Stimulated activated naive CD8-positive, alpha-beta T cell treated with anti-CD3 and anti-CD28 coated beads, Interleukin-15, amount 100 ng/mL, for 72 hours (primary cell): ENCODE results near the gene CCDC7.
"Not testable (repeated sequence)": the region's sequence is repeated elsewhere in the genome, so short reads cannot be mapped to it uniquely, and the experiment has no call there.

Experiments used
- ATAC-seq: fragments of 150-1000 bp; cut with Tn5 transposase; 2 replicates; pipeline ENCODE4 v1.10.0; 2021; ENCODE audit warnings: mild to moderate bottlenecking, moderate library complexity
- DNase-seq, 2 donors: peaks; one replicate each; pipeline ENCODE4 v3.0.0; 2021 to 2022
- H3K27ac Mint-ChIP-seq, 2 donors: one replicate each; pipeline ENCODE4 v1.8.0; 2022; ENCODE audit warnings: mild to moderate bottlenecking in 2 of 2, mixed read lengths in 2 of 2, moderate library complexity in 2 of 2
- H3K27me3 Mint-ChIP-seq: one replicate; pipeline ENCODE4 v1.8.0; 2022; ENCODE audit warnings: mixed read lengths
- H3K4me1 Mint-ChIP-seq: one replicate; pipeline ENCODE4 v1.8.0; 2022; ENCODE audit warnings: mild to moderate bottlenecking, mixed read lengths
- H3K4me3 Mint-ChIP-seq, 2 donors: one replicate each; pipeline ENCODE4 v1.8.0; 2022; ENCODE audit warnings: mild to moderate bottlenecking in 2 of 2, mixed read lengths in 2 of 2, moderate library complexity in 1 of 2
- H3K9me3 Mint-ChIP-seq, 2 donors: one replicate each; pipeline ENCODE4 v1.8.0; 2022; ENCODE audit warnings: mixed read lengths in 2 of 2

CCDC7 gene

DNA sequence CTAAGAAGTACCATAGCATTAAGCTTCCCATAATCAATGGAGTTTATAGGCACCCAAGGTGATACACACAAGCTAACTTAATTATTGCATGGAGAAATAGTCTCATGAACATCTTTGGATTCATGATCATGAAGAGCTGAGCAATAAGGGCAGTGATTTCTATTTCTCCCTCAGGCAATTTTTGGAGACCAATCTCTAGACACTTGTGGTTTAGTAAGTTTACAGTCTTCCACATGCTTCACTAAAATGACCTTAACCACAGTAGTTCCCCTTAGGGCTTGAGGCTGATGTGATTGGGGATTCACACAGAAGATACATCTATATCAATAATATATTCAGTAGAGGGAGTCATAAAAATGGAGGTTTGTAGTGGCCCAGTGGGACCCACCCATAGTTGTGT, 241.2 kb downstream of the CCDC7 start:
- Mint-ChIP-seq H3K9me3 (peaks cover 18 to 21% of the 10 kb centered on the region in 2 donors), H3K4me3 (no peak overlapping the region), H3K27me3 (no peaks in the 10 kb centered on the region), H3K27ac (no peak overlapping the region), H3K4me1 (peaks cover 6% of the 10 kb centered on the region)
- ATAC-seq (no peak), DNase-seq (no peak)

DNA sequence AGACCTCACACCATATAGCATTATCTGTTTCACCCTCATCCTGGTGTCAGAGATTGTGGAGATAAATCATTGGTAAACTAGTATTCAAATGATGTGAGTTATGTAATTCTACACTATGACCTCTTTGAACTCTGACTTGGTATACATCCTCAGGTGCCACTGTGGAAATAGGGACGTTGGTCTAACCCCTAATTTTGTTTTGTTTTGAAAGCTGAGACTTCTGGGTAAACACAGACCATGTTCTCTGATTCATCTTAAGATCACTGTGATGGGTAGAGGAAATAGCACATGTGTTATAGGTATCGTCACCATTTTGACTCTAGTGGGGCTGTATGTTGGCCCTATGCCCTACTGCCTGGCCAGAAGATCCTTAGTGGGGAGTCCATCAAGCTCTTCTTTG, 241.6 kb downstream of the CCDC7 start:
- Mint-ChIP-seq H3K4me3 (no peak overlapping the region), H3K27ac (no peak overlapping the region)

DNA sequence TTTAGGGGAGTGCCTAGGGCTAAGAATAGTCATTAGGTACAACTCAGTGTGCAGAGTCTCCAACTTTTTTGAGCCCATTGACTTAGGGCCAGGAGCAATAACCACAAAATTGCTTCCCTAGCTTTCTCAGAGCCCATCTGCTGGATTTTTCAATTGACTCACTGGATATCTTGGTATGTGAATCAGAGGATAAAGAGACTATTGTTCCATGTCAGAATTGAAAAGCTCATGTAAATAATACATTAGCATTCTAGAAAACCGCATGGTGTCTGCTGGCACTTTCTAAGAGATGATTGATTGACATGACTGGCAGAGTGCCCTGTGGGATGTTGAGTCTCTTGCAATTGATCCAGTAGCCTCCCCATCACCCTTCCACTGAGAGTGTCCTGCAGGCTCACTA, 246.2 kb downstream of the CCDC7 start:
- DNase-seq (no peak), ATAC-seq (no peak)
- H3K4me3 Mint-ChIP-seq, result no peak overlapping the region
- H3K27ac Mint-ChIP-seq, result no peak overlapping the region
- no peaks in the 10 kb centered on the region for H3K27me3 Mint-ChIP-seq
- H3K9me3 Mint-ChIP-seq, result peaks cover 8 to 17% of the 10 kb centered on the region in 2 donors
- no peaks in the 10 kb centered on the region for H3K4me1 Mint-ChIP-seq

More for the DNA sequence above, 241.6 kb downstream of the CCDC7 start:
- DNase-seq (no peak), ATAC-seq (no peak)
- H3K4me1 Mint-ChIP-seq, result peaks cover 6% of the 10 kb centered on the region
- H3K27me3 Mint-ChIP-seq, result no peaks in the 10 kb centered on the region
- peaks cover 15 to 18% of the 10 kb centered on the region in 2 donors for H3K9me3 Mint-ChIP-seq

DNA sequence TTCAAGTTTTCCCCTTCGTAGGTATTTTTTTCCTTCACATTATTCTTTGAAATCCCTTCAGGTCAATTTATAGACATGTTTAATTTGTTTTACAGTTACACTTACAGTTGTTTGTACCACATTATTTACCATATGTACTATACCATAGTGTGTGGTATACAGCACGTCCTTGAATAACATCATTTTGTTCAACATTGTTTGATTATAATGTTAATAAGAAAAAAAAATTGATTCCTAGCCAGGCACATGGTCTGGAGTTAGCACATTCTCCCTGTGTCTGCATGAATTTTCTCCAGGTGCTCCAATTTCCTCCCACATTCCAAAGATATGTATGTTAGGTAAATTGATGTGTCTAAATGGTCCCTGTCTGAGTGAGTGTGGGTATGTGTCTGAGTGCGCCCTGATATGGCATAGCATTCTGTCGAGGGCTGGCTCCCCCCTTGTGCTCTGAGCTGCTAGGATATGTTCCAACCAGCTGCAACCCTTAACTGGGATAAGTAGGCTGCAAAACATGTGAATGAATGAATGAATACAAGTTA, 247.6 kb downstream of the CCDC7 start:
- Mint-ChIP-seq H3K27ac (no peak overlapping the region), H3K4me3 (no peak overlapping the region), H3K27me3 (no peaks in the 10 kb centered on the region), H3K4me1 (no peaks in the 10 kb centered on the region), H3K9me3 (peaks cover 8 to 18% of the 10 kb centered on the region in 2 donors)
- DNase-seq (no peak), ATAC-seq (no peak)

DNA sequence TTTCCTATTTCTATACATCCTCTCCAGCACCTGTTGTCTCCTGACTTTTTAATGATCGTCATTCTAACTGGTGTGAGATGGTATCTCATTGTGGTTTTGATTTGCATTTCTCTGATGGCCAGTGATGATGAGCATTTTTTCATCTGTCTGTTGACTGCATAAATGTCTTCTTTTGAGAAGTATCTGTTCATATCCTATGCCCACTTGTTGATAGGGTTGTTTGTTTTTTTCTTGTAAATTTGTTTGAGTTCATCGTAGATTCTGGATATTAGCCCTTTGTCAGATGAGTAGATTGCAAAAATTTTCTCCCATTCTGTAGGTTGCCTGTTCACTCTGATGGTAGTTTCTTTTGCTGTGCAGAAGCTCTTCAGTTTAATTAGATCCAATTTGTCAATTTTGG, 253.7 kb downstream of the CCDC7 start:
- peaks cover 32 to 35% of the 10 kb centered on the region in 2 donors for H3K9me3 Mint-ChIP-seq
- H3K4me1 Mint-ChIP-seq, H3K27me3 Mint-ChIP-seq, ATAC-seq, DNase-seq, H3K27ac Mint-ChIP-seq, H3K4me3 Mint-ChIP-seq: not testable (repeated sequence)

DNA sequence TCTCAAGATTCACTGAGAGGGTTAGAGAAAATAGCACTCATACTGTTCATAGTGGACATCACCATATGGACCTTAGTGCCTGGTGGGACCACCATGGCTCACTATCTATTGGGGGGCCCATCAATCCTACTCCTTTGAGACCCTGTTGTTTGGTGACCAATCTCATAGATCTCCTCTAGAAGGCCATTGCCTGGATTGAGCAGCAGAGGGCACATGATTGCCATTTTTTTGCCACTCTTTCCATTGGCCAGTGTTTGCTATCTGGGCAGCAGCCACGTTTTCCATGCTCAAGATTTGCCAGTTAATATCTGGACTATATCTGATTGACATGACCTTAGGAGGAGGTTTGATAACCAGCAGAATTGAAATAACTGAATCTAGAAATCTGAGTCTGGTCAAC, 267.6 kb downstream of the CCDC7 start:
- peaks cover 38 to 46% of the 10 kb centered on the region in 2 donors for H3K9me3 Mint-ChIP-seq

DNA sequence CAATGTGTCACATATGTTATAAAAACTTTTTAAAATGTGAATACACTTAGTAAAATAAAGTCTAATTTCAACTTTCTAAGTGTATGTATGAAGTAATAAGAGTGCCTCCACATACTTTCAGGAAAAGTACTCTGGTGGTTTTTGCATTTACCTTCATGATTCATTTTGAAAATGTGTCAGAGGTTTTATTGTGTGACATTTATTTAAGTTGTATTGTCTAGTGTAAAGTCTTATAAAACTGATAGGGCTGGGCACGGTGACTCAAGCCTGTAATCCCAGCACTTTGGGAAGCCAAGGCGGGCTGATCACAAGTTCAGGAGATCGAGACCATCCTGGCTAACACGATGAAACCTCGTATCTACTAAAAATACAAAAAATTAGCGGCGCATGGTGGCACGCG, 285.6 kb downstream of the CCDC7 start:
- Mint-ChIP-seq H3K9me3 (peaks cover 0 to 8% of the 10 kb centered on the region in 2 donors), H3K4me1 (peaks cover 4% of the 10 kb centered on the region), H3K27ac (no peak overlapping the region), H3K27me3 (no peaks in the 10 kb centered on the region), H3K4me3 (no peak overlapping the region)
- no peak for ATAC-seq
- DNase-seq, result no peak

More for the DNA sequence above, 267.6 kb downstream of the CCDC7 start:
- DNase-seq (no peak), ATAC-seq (no peak)
- Mint-ChIP-seq H3K27me3 (no peaks in the 10 kb centered on the region), H3K27ac (no peak overlapping the region), H3K4me1 (no peaks in the 10 kb centered on the region), H3K4me3 (no peak overlapping the region)

DNA sequence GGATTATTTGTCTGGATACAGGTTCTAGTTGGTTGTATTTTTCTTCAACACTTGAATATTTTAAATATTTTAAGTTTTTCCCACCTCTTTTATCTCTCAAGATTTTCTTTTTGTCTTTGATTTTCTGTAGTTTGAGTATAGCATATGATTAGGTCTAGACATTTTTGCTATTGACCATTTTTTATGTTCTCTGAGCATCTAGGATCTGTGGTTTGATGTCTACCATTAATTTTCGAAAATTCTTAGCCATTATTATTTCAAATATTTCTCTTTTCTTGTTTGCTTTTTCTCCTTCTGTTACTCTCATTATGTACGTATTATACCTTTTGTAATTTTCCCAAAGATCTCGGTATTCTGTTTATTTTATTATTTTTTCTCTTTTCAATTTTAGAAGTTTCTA, 293.0 kb downstream of the CCDC7 start:
- no peak for ATAC-seq
- Mint-ChIP-seq H3K4me1 (no peaks in the 10 kb centered on the region), H3K4me3 (no peak overlapping the region), H3K27me3 (no peaks in the 10 kb centered on the region), H3K9me3 (peaks cover 0 to 14% of the 10 kb centered on the region in 2 donors), H3K27ac (no peak overlapping the region)
- no peak for DNase-seq

DNA sequence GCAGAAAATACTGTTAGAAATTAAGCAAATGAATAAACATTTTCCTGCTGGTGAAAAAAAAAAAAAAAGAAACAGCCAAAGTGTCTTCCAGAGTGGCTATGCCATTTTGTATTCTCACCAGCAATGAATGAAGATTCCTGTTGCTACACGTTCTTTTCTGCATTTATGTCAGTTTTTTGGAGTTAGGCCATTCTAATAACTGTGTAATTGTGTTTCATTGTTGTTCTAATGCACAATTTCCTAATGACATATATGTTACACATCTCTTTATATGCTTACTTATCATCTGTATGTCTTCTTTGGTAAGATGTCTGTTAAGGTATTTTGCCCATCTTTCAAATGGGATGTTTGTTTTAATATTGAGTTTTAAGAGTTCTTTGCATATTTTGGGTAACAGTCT, 298.4 kb downstream of the CCDC7 start:
- Mint-ChIP-seq H3K4me1 (no peaks in the 10 kb centered on the region), H3K27ac (no peak overlapping the region), H3K4me3 (no peak overlapping the region), H3K9me3 (peaks cover 10 to 13% of the 10 kb centered on the region in 2 donors), H3K27me3 (no peaks in the 10 kb centered on the region)
- ATAC-seq (no peak), DNase-seq (no peak)

DNA sequence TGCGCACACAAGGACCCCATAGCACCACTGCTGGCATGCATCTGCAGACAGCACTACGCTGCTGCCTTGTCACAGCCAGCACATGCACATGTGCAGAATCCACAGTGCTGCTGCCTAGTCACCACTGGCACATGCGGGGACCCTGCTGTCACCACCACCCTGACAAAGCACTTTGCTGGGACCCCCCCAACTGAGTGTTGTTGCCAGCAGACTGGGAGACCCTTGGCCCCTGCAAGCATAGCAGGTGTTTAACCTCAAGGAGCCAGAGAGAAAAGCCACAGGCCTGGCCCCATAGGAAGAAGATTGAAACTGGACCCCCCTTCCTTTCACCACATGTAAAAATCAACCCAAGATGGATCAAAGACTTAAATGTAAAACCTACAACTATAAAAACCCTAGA, 300.9 kb downstream of the CCDC7 start:
- ATAC-seq, result no peak
- Mint-ChIP-seq H3K4me3 (no peak overlapping the region), H3K27ac (no peak overlapping the region), H3K27me3 (no peaks in the 10 kb centered on the region), H3K9me3 (peaks cover 10 to 19% of the 10 kb centered on the region in 2 donors), H3K4me1 (no peaks in the 10 kb centered on the region)
- DNase-seq, result no peak

DNA sequence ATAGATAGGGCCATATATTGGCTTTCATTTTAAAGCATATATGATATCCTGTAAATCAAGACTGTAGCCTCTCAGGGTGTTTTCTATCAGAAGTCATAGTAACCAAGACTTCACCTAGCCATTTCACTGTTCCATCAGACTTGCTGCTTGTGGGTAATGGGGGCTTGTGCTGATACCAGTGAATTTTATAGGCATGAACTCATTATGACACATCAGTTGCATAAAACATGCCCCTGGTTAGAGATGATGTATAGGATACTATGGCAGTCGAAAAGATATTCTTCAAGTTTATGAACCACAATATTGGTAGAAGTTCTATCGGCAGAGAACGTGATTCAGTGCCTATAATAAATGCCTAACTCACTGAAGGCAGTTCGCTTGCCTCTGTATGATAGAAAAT, 305.6 kb downstream of the CCDC7 start:
- ATAC-seq (no peak), DNase-seq (no peak)
- H3K4me3 Mint-ChIP-seq, result no peak overlapping the region
- H3K27me3 Mint-ChIP-seq, result no peaks in the 10 kb centered on the region
- H3K27ac Mint-ChIP-seq, result no peak overlapping the region
- peaks cover 11 to 36% of the 10 kb centered on the region in 2 donors for H3K9me3 Mint-ChIP-seq
- H3K4me1 Mint-ChIP-seq, result no peaks in the 10 kb centered on the region

DNA sequence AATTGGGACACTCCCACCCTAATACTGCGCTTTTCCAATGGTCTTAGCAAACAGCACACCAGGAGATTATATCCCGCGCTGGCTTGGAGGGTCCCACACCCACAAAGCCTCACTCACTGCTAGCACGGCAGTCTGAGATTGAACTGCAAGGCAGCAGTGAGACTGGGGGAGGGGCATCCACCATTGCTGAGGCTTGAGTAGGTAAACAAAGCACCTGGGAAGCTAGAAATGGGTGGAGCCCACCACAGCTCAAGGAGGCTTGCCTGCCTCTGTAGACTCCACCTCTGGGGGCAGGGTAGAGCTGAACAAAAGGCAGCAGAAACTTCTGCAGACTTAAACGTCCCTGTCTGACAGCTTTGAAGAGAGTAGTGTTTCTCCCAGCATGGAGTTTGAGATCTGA, 309.0 kb downstream of the CCDC7 start:
- H3K4me3 Mint-ChIP-seq, ATAC-seq, H3K4me1 Mint-ChIP-seq, H3K27ac Mint-ChIP-seq, DNase-seq, H3K27me3 Mint-ChIP-seq: not testable (repeated sequence)
- peaks cover 24 to 39% of the 10 kb centered on the region in 2 donors for H3K9me3 Mint-ChIP-seq

DNA sequence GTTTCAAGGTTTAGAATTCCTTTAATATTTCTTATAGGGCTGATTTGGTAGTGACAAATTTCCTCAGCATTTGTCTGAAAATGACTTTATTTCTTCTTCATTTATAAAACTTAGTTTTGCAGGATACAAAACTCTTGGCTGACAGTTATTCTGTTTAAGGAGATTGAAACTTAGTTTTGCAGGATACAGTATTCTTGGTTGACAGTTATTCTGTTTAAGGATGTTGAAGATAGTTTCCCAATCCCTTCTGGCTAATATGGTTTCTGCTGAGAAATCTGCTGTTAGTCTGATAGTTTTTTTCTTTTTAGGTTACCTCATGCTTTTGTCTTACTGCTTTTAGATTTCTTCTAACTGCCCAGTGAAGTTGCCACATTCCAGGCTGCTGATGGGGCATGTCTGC, 325.3 kb downstream of the CCDC7 start:
- Mint-ChIP-seq H3K4me3 (no peak overlapping the region), H3K4me1 (no peaks in the 10 kb centered on the region), H3K9me3 (peaks cover 52 to 58% of the 10 kb centered on the region in 2 donors), H3K27ac (no peak overlapping the region), H3K27me3 (no peaks in the 10 kb centered on the region)
- DNase-seq (no peak), ATAC-seq (no peak)

DNA sequence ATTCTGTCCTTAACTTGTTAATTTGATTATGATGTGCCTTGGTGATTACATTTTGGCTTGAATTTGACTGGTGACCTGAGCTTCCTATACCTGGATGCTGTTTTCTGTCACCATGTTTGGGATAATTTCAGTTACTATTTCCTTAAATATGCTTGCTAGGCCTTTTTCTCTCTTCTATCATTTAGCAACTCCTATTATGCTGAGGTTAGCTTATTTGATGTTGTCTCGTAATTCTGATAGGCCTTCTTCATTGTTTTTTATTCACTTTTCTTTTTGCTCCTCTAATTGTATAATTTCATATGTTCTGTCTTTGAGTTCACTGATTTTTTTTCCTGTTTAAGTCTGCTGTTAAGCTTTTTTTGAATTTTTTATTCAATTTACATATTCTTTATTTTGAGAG, 327.2 kb downstream of the CCDC7 start:
- Mint-ChIP-seq H3K27ac (no peak overlapping the region), H3K27me3 (no peaks in the 10 kb centered on the region), H3K4me1 (no peaks in the 10 kb centered on the region), H3K4me3 (no peak overlapping the region), H3K9me3 (peaks cover 48 to 50% of the 10 kb centered on the region in 2 donors)
- DNase-seq (no peak), ATAC-seq (no peak)

DNA sequence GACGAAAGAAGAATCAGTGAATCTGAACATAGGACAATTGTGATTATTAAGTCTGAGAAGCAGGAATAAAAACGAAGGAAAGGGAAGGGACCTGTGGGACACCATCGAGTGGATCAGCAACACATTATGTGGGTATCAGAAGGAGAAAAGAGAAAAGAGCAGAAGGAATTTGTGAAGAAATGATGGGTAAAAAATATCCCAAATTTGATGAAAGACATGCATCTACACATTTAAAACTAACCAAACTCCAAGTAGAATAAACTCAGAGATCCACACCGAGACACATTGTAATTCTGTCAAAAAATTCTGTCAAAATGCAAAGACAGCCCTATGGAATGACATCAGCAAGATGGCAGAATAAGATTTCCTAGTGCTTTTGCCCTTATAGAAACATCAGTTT, 341.0 kb downstream of the CCDC7 start:
- DNase-seq, result no peak
- H3K27ac Mint-ChIP-seq, result no peak overlapping the region
- H3K9me3 Mint-ChIP-seq, result peaks cover 5 to 9% of the 10 kb centered on the region in 2 donors
- no peak overlapping the region for H3K4me3 Mint-ChIP-seq
- ATAC-seq, result no peak
- no peaks in the 10 kb centered on the region for H3K4me1 Mint-ChIP-seq
- no peaks in the 10 kb centered on the region for H3K27me3 Mint-ChIP-seq

DNA sequence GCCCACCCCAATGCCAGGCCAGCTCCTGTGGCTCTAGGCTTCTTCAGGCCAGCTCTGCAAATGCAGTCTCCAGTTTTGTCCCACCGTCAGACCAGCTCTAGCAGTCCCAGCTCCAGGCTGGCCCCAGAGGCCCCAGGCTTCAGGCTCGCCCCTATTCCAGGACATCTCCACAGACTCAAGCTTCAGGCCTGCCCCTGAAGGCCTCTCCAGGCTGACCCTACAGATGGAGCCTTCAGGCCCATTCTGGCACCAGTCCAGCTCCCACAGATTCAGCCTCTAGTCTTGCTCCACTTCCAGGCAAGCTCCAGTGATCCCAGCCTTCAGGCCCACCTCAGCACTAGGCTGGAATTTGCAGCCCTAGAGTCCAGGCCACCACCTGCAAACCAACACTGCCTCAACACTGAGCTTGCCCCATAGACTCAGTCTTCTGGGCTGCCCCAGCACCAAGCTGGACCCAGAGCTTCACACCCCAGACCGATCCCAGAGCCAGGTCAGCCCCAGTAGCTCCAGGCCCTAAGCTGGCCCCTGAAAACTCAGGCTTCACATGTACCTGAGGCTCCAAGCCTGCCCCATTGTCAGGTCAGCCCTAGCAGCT, 341.8 kb downstream of the CCDC7 start:
- no peaks in the 10 kb centered on the region for H3K27me3 Mint-ChIP-seq
- DNase-seq (no peak), ATAC-seq (no peak)
- H3K4me1 Mint-ChIP-seq, result no peaks in the 10 kb centered on the region
- H3K4me3 Mint-ChIP-seq, result no peak overlapping the region
- H3K27ac Mint-ChIP-seq, result peak overlapping the region in 1 of 2 donors; percentile 35
- peaks cover 5 to 9% of the 10 kb centered on the region in 2 donors for H3K9me3 Mint-ChIP-seq

DNA sequence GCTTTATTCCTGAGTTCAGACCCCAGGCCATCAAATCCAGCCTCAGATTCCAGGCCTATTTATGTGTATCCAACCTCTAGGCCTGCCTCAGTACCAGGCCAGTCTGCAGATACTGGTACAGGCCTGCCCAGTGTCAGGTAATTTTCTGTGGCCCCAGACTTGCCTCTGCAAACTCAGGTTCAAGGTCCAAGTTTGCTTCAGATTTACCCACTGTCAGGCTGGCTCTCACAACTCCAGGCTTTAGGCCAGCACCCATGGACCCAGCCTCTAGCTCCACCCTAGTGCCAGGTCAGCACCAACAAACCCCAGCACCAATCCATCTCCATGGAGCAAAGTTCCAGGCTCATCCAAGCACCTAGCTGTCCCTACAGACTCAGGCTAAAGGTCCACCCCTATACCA, 342.4 kb downstream of the CCDC7 start:
- peaks cover 5 to 9% of the 10 kb centered on the region in 2 donors for H3K9me3 Mint-ChIP-seq
- H3K27me3 Mint-ChIP-seq, result no peaks in the 10 kb centered on the region
- no peak for DNase-seq
- H3K4me3 Mint-ChIP-seq, result no peak overlapping the region
- peak overlapping the region; percentile 40 to 54 for H3K27ac Mint-ChIP-seq
- H3K4me1 Mint-ChIP-seq, result no peaks in the 10 kb centered on the region
- no peak for ATAC-seq
